ENCODE data around the gene CACNA1C.

CACNA1C gene

GRCh38 chr12:2332236-2332635 lies 279.4 kb downstream of the CACNA1C start:
- no peak for DNase-seq

GRCh38 chr12:2332947-2333346 lies 280.2 kb downstream of the CACNA1C start:
- DNase-seq: no peak

DNA sequence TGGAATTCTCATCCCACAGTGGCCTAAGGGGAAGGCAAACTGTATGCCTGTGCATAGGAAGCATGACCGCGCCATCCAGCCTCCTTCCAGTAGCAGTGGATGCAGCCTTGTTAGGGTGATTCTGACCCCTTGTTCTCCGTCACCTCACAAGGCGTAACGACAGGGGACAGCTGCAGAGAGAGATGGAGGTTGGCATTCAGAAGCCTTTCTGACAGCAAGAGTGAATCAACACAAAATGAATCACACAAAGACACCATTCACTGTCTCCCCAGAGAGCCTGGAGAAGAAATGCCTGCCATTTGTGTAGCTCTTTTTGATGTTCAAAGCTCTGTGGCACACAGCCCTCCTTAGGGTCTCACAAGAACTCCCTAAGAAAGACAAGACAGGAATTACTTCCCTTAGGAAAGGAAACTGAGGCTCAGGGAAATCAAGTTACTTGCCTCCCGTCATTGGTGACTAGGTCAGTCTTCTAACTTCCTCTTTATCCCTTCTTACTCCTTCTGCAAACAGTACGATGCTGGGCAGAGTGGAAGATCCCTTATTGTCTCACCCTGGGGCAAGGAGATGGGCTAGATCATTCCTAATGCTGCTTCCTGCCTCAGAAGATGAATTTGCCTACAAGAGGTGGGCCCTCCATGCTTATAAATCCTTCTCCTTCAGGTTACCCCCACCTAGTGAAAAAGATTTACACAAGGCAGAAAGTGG lies 280.9 kb downstream of the CACNA1C start:
- DNase-seq: no peak

DNA sequence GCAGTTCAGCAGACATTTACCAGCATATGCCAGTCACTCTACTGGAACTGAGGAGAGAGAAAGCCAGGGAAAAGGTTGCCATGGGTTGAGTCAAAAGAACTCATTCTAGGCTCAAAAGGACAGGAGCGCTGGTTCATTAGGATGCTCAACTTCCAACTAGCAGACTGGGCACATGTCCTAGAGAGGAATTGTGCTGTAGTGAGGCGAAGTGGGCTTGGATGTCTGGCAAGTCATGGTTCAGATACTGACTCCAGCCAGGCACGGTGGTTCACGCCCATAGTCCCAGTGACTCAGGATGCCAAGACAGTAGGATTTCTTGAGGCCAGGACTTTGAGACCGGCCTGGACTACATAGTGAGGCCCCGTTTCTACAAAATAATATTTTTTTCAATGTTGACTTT lies 281.5 kb downstream of the CACNA1C start:
- DNase-seq: no peak

DNA sequence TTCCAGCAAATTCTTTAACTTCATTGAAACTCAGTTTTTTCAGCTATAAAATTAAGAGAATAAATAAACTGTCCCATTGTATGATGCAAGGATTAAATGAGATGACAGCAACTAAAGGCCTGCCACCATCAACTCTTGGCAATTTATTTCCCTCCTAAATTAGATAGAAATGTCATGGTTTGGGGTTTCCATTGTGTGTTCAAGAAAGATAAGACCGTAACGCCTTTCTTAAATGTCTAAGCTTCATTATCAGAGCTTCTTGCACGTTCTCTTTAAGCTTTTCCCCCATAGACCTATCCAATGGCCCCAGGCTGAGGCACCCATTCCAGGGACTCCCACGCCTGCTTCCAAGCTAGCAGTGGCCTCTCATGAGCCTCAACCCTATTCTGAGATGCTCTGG lies 281.9 kb downstream of the CACNA1C start:
- DNase-seq: no peak

- DNase-seq: no peak
Observed at GRCh38 chr12:2335109-2335508, 282.3 kb downstream of the CACNA1C start.

DNA sequence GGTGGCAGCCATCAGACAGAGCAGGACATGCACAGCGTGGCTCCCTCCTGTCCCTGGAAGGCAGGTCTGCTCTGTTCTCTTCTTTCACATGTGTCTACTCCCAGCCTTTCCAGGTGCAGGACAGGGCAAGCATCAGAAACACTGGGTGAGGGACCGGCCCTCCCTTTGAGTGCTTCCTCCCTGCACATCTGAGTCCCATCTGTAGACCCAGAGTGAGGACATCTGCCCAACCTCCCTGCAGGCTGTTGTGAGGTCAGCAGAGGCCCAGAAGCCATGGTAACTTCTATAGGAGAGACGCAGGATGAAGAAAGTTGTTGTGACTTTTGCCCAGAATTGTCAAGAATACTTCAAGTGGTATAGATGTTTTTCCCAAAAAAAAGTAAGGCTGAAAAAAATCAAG lies 282.7 kb downstream of the CACNA1C start:
- DNase-seq: no peak

GRCh38 chr12:2335916-2336315 lies 283.1 kb downstream of the CACNA1C start:
- no peak for DNase-seq

DNA sequence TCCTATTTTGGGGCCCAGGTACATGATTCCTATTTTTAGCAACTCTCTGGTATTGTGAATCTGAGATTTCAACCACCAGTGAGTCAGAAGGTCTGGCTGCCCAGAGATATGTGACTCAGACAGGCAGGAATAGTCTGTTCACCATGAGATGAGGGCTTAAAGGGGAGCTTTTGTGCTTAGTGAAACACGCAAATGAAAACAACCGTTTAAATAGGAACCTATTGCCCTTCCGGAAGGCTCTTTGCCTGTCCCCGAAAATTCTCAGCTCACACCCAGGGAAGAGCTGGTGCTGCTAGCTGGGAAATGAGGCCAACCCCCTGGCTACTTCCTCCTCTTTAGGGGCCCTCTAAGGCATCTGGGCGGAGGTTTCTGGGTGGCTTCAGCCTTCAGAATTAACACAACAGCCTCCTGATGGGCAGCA lies 283.6 kb downstream of the CACNA1C start:
- DNase-seq: no peak

DNA sequence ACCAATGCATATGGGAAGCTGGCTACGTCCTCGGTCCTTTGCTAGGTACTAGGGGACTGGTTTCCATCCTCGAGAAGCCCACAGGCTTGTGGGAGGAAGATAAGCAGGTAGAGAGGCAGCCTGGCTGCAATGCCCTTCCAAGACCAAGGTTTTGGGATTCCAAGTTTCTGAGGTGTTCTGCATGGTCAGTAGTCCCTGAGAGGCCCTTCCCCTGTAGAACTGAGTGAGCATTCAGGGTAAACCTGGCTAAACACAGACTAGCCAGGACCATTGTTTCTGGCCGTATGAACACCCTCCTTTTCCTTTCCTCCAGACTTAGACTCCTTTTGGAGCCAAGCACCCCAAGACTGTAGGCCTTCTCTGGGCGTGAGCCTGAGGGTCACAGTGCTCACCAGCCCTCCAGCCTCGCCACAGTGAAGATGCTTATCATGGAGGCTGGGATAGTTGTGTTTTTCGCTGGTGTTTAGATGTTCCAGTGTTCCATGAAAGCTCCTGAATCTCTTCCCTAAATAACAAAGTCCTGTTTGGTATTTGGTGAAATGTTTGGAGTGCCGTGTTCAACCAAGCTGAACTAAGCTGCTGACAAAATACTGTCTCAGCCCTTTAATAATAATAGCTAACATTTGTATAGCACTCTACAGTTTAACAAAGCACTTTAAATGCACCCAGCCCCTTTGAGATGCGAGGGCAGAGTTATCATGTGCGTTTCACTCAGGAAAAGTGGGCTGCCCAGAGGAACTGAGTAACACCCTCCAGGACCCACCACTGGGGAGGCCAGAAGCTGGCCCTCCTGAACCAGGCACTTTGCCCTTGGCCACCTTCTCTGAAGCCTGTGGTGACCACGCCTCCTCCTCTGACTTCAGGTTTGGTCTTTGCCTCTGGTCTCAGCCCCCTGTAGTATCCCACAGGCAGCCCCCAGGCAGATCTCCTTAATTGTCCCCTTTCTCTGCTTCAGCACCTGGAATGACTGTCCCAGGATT lies 284.5 kb downstream of the CACNA1C start:
- DNase-seq: no peak

GRCh38 chr12:2338381-2338780 lies 285.6 kb downstream of the CACNA1C start:
- DNase-seq: no peak

DNA sequence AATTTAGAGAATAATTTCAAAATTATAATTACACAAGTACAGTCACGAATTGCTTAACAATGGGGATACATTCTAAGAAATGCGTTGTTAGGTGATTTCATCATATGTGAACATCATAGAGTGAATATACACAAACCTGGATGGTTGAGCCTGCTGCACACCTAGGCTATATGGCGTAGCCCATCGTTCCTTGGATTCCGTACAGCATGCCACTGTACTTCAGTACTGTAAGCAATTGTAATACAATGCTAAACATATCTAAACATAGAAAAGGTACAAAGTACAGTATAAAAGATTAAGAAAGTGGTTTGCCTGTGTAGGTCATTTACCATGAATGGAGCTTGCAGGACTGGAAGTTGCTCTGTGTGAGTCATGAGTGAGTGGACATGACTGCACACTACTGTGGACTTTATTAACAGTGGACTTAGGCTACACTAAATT lies 286.2 kb downstream of the CACNA1C start:
- DNase-seq: no peak

DNA sequence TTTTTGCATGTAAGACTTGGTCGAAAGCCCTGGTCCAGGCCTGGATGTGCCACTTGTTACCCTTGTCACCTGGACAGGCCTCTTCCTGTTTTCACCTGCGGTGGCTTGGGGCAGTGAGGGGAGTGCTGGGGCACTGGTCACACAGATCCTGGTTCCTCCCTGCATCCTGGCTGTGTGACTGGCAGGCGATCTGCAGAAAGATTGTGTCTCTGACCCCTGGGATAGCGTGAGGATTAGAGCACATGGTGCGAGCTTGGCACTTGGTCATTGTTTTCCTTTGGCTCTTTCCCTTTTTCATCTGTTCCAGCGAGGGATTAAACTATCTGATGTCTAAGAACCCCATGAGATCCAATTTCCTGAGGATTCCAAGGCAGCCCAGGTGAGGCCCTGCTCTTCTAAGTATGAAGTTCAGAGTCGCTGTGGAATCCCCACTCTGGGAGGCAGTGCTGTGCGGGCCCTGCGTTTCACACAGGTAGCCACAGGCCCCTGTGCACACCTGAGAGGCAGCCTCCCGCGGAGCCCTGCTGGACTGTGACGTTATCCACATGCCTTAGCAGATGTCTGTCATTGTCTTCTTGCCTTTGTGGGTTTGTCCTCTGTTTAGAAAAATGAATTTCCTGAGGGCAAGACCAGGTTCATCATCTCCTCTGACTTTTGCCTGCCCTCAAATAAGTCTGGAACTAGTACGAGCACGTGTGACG lies 288.4 kb downstream of the CACNA1C start:
- DNase-seq: no peak

DNA sequence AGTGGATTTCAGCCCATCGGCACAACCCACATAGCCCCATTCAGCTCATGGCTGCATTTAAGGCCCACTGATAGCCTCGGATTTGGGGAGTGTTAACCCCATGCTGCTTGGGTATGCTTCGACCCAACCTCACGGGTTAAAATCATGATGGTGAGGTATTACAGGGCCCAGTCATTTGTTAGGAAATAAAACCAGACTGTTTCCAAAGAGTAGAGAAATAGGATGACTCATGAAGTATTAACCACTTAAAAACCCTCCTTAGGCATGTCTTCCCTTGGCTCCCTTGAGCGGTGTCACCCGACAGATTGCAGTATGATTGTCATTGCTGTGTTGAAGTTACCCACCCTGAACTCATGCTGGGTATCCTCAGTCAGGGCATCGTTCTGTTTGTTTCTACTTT lies 289.1 kb downstream of the CACNA1C start:
- no peak for DNase-seq

- no peak for DNase-seq
Observed at GRCh38 chr12:2343681-2344080, 290.9 kb downstream of the CACNA1C start.

- DNase-seq: no peak
Observed at GRCh38 chr12:2344476-2344875, 291.7 kb downstream of the CACNA1C start.

DNA sequence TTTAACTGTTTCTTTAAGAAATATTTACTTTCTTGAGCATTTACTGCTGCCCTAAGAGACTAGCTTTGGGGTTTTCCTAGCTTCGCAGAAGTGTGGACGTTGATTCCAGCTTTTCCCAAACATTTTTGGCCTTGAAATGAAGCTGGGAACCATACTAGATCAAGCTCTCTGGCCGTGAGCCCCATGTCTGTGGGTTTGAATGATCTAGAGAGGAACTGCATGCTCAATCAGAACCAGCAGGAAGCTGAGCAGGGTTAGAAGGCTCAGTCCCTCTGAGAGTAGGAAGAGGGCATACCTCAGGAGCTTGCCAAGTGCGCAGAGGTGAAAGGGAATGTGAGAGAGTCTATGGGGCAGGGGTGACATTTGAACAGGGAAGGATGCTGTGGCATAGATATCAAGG lies 292.1 kb downstream of the CACNA1C start:
- no peak for DNase-seq

- no peak for DNase-seq
Observed at GRCh38 chr12:2345902-2346301, 293.1 kb downstream of the CACNA1C start.

GRCh38 chr12:2346416-2346815 lies 293.6 kb downstream of the CACNA1C start:
- no peak for DNase-seq

DNA sequence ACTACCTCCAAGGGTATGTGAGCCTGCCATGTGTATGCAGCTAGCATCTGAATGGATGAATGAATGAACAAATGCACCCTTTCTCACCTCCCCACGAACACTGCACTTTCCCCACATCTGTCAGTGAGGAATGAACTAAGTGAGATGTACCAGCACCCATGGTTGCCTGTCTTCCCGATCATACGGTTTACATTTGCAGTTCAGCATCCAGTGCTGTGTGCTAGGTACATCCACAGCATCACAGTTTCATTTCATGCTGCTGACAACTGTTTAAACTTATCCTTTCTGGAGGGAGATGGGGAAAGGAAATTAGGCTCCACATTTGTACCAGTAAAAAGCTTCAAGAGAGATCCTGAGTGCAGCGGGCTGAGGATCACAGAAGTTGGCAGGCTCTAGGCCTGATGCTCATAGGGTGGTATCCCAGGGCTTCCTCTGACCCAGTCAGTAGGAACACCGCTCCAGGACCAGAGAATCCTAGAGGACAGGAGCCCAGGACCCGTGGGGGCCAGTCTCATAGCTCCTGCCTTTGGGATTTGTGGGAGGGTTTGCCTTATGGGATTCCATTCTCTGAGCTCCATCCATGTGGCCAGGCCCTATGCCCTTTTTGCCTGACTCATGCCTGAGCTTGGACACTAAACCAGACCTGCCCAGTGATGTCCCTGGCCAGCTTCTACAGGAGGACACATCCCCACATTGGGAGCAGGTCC lies 294.5 kb downstream of the CACNA1C start:
- no peak for DNase-seq

DNA sequence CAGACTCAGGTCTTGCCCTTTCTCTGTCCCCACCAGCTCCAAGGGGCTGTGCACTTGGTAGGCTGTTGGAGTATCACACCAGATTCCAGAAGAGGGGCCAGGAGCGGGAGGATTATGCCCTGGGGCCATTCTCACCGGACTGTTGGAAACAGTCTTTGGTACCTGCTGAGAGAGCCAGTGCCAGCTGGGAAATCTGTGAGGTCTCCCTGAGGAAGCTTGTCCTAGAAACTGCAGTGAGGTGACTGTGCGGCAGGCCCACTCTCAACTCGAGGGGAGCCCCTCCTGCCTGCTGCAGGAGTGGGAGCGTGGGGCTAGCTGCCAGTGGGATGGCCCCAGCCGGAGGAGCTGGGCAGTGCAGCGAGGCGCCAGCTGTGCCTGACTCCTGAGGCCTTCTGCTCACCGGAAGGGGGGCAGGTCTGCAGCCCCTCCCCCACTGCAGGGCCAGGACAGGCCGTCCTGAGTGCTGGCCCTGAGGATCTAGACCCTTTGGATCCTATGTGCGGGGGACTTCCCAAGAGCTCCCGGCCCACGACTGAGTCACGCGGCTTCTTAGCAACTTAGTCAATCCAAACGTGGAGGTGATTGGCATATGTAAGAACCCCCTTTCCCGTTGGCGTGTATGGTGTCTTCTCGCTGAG lies 295.2 kb downstream of the CACNA1C start:
- no peak for DNase-seq

DNA sequence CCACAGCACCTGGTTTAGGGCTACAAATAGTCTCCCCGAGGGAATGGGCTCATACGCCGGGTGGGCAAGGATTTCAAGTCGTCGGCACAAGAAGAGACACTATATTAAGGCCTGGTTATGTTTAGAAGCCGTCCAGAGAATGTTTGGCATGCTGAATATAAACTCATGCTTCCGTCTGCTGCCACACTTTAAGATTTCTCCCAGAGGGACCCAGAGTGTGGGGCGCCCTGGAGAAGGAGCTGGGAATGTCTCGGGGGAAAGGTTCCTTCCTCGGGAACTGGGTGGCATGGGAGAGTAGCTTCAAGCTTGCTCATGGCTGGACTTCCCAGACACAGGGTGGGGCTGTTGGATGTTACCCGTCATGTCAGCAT lies 295.7 kb downstream of the CACNA1C start:
- DNase-seq: no peak

Measured in CD4-positive, alpha-beta T cell treated with Interleukin-10 for 1 hour (primary cell).